Activated CD4-positive, alpha-beta T cell treated with anti-CD3 and anti-CD28 coated beads, Interleukin-2, amount 50 U/mL, for 48 hours (primary cell): Measurements from ENCODE around the gene GAL.
"Not testable (repeated sequence)": the region's sequence is repeated elsewhere in the genome, so short reads cannot be mapped to it uniquely, and the experiment has no call there.

ENCODE experiments used
- DNase-seq, 2 experiments: peaks; one replicate each; pipeline ENCODE4 v3.0.0-alpha.2; 2020

The GAL gene

GRCh38 chr11:68684385-68685356 lies at the start of gene GAL:
TSS of gene GAL (plus strand) at chr11:68684544. CDS start at chr11:68684924, 380 bp downstream.
- DNase-seq, result peak; percentile 24 to 26

GRCh38 chr11:68634606-68635005 lies 49.7 kb upstream of the GAL start:
- not testable (repeated sequence) for DNase-seq

GRCh38 chr11:68635172-68635571 lies 49.2 kb upstream of the GAL start:
- not testable (repeated sequence) for DNase-seq

GRCh38 chr11:68635883-68636282 lies 48.5 kb upstream of the GAL start:
- DNase-seq, result not testable (repeated sequence)

- not testable (repeated sequence) for DNase-seq
Observed at GRCh38 chr11:68639322-68639721, 45.0 kb upstream of the GAL start.

- DNase-seq, result no peak
Observed at GRCh38 chr11:68641880-68642279, 42.5 kb upstream of the GAL start.

GRCh38 chr11:68643585-68643984 lies 40.8 kb upstream of the GAL start:
- DNase-seq, result no peak

- DNase-seq, result no peak
Observed at GRCh38 chr11:68646832-68647231, 37.5 kb upstream of the GAL start.

- no peak for DNase-seq
Observed at GRCh38 chr11:68649851-68650555, 34.3 kb upstream of the GAL start.

GRCh38 chr11:68650801-68651200 lies 33.5 kb upstream of the GAL start:
- DNase-seq, result no peak

- no peak for DNase-seq
Observed at GRCh38 chr11:68651208-68651984, 32.9 kb upstream of the GAL start.

GRCh38 chr11:68651985-68652682 lies 32.2 kb upstream of the GAL start:
- no peak for DNase-seq

GRCh38 chr11:68652683-68653156 lies 31.6 kb upstream of the GAL start:
- DNase-seq, result no peak

- no peak for DNase-seq
Observed at GRCh38 chr11:68653486-68654430, 30.6 kb upstream of the GAL start.

GRCh38 chr11:68654978-68655377 lies 29.4 kb upstream of the GAL start:
- no peak for DNase-seq

GRCh38 chr11:68655406-68655805 lies 28.9 kb upstream of the GAL start:
- DNase-seq, result no peak

- DNase-seq, result no peak
Observed at GRCh38 chr11:68655806-68656205, 28.5 kb upstream of the GAL start.

- DNase-seq, result no peak
Observed at GRCh38 chr11:68657021-68657780, 27.1 kb upstream of the GAL start.

GRCh38 chr11:68658097-68658496 lies 26.2 kb upstream of the GAL start:
- DNase-seq, result no peak

- no peak for DNase-seq
Observed at GRCh38 chr11:68658661-68659060, 25.7 kb upstream of the GAL start.
